Suprapubic skin (tissue), 3 donors: ENCODE data around the gene TMC4.

Experiments
- POLR2A ChIP-seq, 2 donors: fragments of 450-650 bp; IDR thresholded peaks; one replicate each; pipeline ENCODE4 v1.6.1; 2017; ENCODE audit warnings: antibody characterized with exemption in 2 of 2, mild to moderate bottlenecking in 2 of 2, moderate library complexity in 2 of 2
- TF ChIP-seq, protein P1 (sequence below), 2 donors: fragments of 200-600 bp in 1 of 2; fragments of 450-650 bp in 1 of 2; sonication (generic) in 1 of 2; IDR thresholded peaks; one replicate each; pipeline ENCODE4 v1.5.1; 2016 to 2019; ENCODE audit warnings: antibody characterized with exemption in 2 of 2, mild to moderate bottlenecking in 1 of 2, moderate library complexity in 1 of 2

DNA sequence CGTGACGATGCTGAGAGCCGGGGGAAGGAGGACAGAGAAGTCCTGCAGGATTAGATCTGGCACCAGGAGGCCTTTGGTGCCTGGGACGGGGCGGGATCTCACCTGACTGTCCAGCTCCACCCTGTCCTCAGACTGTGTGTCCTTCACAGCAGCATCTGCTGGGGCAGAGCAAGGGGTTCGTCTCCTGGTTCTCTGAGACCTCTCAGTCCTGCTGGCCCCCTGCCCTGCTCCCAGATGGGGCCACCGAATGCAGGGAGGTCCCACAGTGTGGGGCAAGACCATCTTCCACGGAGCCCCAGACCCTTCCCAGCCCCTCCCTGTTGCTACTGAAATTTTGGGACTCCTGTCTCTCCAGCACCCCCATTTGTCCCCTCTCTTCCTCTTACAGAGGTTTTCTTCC is 45.3 kb upstream of the TMC4 start:
- no peak for TF ChIP-seq POLR2A (IDR thresholded peaks at IDR 0.05)
- TF ChIP-seq, protein P1, sequence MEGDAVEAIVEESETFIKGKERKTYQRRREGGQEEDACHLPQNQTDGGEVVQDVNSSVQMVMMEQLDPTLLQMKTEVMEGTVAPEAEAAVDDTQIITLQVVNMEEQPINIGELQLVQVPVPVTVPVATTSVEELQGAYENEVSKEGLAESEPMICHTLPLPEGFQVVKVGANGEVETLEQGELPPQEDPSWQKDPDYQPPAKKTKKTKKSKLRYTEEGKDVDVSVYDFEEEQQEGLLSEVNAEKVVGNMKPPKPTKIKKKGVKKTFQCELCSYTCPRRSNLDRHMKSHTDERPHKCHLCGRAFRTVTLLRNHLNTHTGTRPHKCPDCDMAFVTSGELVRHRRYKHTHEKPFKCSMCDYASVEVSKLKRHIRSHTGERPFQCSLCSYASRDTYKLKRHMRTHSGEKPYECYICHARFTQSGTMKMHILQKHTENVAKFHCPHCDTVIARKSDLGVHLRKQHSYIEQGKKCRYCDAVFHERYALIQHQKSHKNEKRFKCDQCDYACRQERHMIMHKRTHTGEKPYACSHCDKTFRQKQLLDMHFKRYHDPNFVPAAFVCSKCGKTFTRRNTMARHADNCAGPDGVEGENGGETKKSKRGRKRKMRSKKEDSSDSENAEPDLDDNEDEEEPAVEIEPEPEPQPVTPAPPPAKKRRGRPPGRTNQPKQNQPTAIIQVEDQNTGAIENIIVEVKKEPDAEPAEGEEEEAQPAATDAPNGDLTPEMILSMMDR (IDR thresholded peaks at IDR 0.05), result no peak
